Activated B cell treated with CpG ODN at 0.5 μM for 24 hours (primary cell): ENCODE data around the gene ACADS. TPM values are rescaled to one million over a fixed set of nuclear protein-coding genes. Genes with fewer than 3 reads are reported as not detected.
"Not testable (repeated sequence)": the region's sequence is repeated elsewhere in the genome, so short reads cannot be mapped to it uniquely, and the experiment has no call there.

Experiments used
- ATAC-seq: fragments of 200-7000 bp; cut with Tn5 transposase; one replicate; pipeline ENCODE4 v1.10.0; 2021; ENCODE audit warnings: low read depth, mild to moderate bottlenecking, moderate library complexity
- CTCF ChIA-PET: fragments of 350-600 bp; sonication (Branson Sonifier 250); formaldehyde crosslinking; loops from one replicate; lab custom pipeline; 2021; ENCODE audit warnings: antibody characterized with exemption; lab: Charles Lee
- POLR2A ChIA-PET: fragments of 350-600 bp; sonication (Branson Sonifier 250); formaldehyde crosslinking; loops from one replicate; lab custom pipeline; 2021; ENCODE audit warnings: antibody characterized with exemption; lab: Charles Lee
- DNase-seq: peaks from one replicate; pipeline ENCODE4 v3.0.0; 2022
- H3K27ac Mint-ChIP-seq: one replicate; pipeline ENCODE4 v1.8.0; 2020; ENCODE audit warnings: mixed read lengths
- H3K27me3 Mint-ChIP-seq: one replicate; pipeline ENCODE4 v1.8.0; 2021; ENCODE audit warnings: mixed read lengths
- H3K36me3 Mint-ChIP-seq: one replicate; pipeline ENCODE4 v1.8.0; 2021; ENCODE audit warnings: low read depth, mixed read lengths
- H3K4me1 Mint-ChIP-seq: one replicate; pipeline ENCODE4 v1.8.0; 2021; ENCODE audit warnings: mixed read lengths
- H3K4me3 Mint-ChIP-seq: one replicate; pipeline ENCODE4 v1.8.0; 2020; ENCODE audit warnings: mild to moderate bottlenecking, mixed read lengths
- H3K9me3 Mint-ChIP-seq: one replicate; pipeline ENCODE4 v1.8.0; 2020; ENCODE audit warnings: mixed read lengths
- intact Hi-C: fragments of 100-400 bp; cut with micrococcal nuclease; formaldehyde crosslinking; loops from one replicate; pipeline ENCODE4 v1.15.1; 2024
- total RNA-seq: library from RNA; stranded (reverse); gene quantifications from 2 replicates; pipeline ENCODE4 v1.2.3, GENCODE V29; 2022
- TF ChIP-seq, protein P1 (sequence below): fragments of 200-600 bp; IDR thresholded peaks from one replicate; pipeline ENCODE4 v1.8.0; 2022; ENCODE audit warnings: antibody characterized with exemption, mild to moderate bottlenecking

ACADS gene
- total RNA-seq, 1 donor from 2014 or later, result 11.1 TPM

DNA sequence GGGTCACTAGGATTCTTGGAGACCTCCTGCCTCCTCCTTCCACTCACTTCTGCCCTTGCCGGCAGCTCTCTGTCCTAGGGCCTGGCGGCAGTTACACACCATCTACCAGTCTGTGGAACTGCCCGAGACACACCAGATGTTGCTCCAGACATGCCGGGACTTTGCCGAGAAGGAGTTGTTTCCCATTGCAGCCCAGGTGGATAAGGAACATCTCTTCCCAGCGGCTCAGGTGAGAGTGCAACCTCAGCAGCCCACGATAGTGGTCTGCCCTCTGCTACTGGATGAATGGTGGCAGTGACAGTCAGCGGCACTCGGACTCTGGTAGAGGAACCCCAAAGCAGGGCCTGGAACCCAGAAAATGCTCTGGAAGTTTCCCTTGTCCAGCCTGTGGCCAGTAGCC, 1.3 kb downstream of the ACADS start:
- CTCF ChIA-PET, result no interaction called here
- POLR2A ChIA-PET, result no interaction called here
- Mint-ChIP-seq H3K27ac (no peak overlapping the region), H3K9me3 (no peaks in the 10 kb centered on the region), H3K27me3 (no peaks in the 10 kb centered on the region), H3K36me3 (peaks cover 30% of the 10 kb centered on the region), H3K4me1 (peaks cover 19% of the 10 kb centered on the region), H3K4me3 (no peak overlapping the region)
- TF ChIP-seq, protein P1, sequence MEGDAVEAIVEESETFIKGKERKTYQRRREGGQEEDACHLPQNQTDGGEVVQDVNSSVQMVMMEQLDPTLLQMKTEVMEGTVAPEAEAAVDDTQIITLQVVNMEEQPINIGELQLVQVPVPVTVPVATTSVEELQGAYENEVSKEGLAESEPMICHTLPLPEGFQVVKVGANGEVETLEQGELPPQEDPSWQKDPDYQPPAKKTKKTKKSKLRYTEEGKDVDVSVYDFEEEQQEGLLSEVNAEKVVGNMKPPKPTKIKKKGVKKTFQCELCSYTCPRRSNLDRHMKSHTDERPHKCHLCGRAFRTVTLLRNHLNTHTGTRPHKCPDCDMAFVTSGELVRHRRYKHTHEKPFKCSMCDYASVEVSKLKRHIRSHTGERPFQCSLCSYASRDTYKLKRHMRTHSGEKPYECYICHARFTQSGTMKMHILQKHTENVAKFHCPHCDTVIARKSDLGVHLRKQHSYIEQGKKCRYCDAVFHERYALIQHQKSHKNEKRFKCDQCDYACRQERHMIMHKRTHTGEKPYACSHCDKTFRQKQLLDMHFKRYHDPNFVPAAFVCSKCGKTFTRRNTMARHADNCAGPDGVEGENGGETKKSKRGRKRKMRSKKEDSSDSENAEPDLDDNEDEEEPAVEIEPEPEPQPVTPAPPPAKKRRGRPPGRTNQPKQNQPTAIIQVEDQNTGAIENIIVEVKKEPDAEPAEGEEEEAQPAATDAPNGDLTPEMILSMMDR, result no peak
- DNase-seq (no peak), ATAC-seq (no peak)
- intact Hi-C loops, result loop anchor here (2.0 to 5.0 kb wide), 2 partner anchors 145 to 178 kb away; partner anchors contain the start of genes POP5 and SPPL3

DNA sequence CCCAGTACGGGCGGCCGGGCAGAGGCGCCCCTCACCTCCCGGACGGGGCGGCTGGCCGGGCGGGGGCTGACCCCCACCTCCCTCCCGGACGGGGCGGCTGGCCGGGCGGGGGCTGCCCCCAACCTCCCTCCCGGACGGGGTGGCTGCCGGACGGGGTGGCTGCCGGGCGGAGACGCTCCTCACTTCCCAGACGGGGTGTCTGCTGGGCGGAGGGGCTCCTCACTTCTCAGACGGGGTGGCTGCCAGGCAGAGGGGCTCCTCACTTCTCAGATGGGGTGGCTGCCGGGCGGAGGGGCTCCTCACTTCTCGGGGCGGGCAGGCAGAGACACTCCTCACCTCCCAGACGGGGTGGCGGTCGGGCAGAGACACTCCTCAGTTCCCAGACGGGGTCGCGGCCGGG, 6.6 kb downstream of the ACADS start:
- ATAC-seq, H3K27me3 Mint-ChIP-seq, POLR2A ChIA-PET, H3K9me3 Mint-ChIP-seq, intact Hi-C loops, DNase-seq, H3K27ac Mint-ChIP-seq, H3K4me1 Mint-ChIP-seq, H3K4me3 Mint-ChIP-seq, CTCF ChIA-PET: not testable (repeated sequence)
- H3K36me3 Mint-ChIP-seq, result peaks cover 14% of the 10 kb centered on the region

DNA sequence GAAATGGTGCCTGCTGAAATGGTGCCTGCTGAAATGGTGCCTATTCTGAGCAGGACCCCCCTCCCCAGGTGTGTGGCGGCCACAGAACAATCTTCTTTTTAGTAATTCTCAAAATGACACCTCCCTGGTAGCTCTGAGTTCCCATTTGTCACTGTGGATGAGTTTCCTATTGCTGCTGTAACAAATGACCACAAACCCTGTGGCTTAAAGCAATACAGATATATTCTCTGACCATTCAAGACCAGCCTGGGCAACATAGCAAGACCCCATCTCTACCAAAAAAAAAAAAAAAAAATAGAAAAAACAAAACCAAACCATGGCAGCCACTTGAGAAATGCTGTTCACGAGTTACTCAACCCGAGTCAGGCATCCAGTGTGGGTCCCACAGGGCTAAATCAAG, 7.9 kb downstream of the ACADS start:
- ChIA-PET CTCF (no interaction called here), POLR2A (no interaction called here)
- no peak overlapping the region for H3K27ac Mint-ChIP-seq
- no peak for ATAC-seq
- intact Hi-C loops, result no loop called here
- H3K36me3 Mint-ChIP-seq, result peaks cover 11% of the 10 kb centered on the region
- no peak overlapping the region for H3K4me3 Mint-ChIP-seq
- no peak for DNase-seq
- no peaks in the 10 kb centered on the region for H3K9me3 Mint-ChIP-seq
- H3K27me3 Mint-ChIP-seq, result no peaks in the 10 kb centered on the region
- TF ChIP-seq, protein P1, result no peak
- no peaks in the 10 kb centered on the region for H3K4me1 Mint-ChIP-seq

DNA sequence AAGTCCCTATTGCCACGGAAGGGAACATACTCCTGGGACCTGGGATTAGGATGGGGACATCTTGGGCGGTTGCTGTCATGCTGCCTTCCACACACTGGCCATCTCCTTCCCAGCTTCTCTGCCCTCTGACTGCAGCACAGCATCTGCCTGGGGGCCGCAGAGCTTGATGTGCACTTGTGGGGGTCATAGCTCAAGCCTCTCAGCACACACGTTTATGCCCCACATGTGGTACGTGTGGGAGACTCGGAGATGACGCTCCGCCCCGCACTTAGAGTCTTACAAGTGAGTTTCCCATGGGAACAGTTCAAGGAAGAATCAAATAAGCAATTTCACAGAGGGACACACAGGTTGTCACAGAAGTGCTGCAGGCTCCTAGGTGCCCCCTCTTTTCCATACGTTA, 8.6 kb downstream of the ACADS start:
- intact Hi-C loops, result no loop called here
- H3K27me3 Mint-ChIP-seq, result no peaks in the 10 kb centered on the region
- no peaks in the 10 kb centered on the region for H3K4me1 Mint-ChIP-seq
- ATAC-seq (no peak), DNase-seq (no peak)
- H3K36me3 Mint-ChIP-seq, result peaks cover 11% of the 10 kb centered on the region
- TF ChIP-seq, protein P1, result no peak
- no peak overlapping the region for H3K4me3 Mint-ChIP-seq
- ChIA-PET POLR2A (no interaction called here), CTCF (no interaction called here)
- H3K9me3 Mint-ChIP-seq, result no peaks in the 10 kb centered on the region
- H3K27ac Mint-ChIP-seq, result no peak overlapping the region

DNA sequence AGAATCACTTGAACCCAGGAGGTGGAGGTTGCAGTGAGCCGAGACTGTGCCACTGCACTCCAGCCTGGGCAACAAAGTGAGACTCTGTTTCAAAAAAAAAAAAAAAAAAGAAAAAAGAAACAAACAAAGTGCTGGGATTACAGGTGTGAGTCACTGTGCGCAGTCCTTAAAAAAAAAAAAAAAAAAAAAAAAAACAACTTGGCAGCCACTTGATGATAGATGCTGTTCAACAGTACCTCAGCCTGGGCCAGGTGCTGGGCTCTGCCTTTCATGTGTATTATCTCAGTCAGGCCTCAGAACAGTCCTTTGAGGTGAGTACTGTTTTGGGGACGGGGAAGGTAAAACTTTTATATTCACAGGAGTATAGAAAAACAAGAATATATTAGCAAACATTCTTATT, 9.6 kb downstream of the ACADS start:
- TF ChIP-seq, protein P1, result no peak
- no peaks in the 10 kb centered on the region for H3K9me3 Mint-ChIP-seq
- intact Hi-C loops, result no loop called here
- ATAC-seq, result no peak
- POLR2A ChIA-PET, result interaction anchor here (0.7 kb wide), 1 partner anchor 131 kb away, joined by 5 read pairs; no protein-coding TSS in a partner anchor
- H3K4me1 Mint-ChIP-seq, result no peaks in the 10 kb centered on the region
- CTCF ChIA-PET, result interaction anchor here (0.7 kb wide), 1 partner anchor 151 kb away, joined by 3 read pairs; no protein-coding TSS in a partner anchor
- peaks cover 6% of the 10 kb centered on the region for H3K36me3 Mint-ChIP-seq
- DNase-seq, result no peak
- no peak overlapping the region for H3K4me3 Mint-ChIP-seq
- H3K27me3 Mint-ChIP-seq, result no peaks in the 10 kb centered on the region
- no peak overlapping the region for H3K27ac Mint-ChIP-seq
